Right ventricle myocardium inferior (tissue), 1 donor: ENCODE data around the gene ACOX3. TPM values are rescaled to one million over a fixed set of nuclear protein-coding genes. Genes with fewer than 3 reads are reported as not detected.

ENCODE experiments used
- ATAC-seq: fragments of 200-7000 bp; cut with Tn5 transposase; one replicate; pipeline ENCODE4 v1.9.1; 2020; ENCODE audit warnings: mild to moderate bottlenecking, moderate library complexity
- DNase-seq: peaks from one replicate; pipeline ENCODE4 v3.0.0; 2021; ENCODE audit errors: missing footprints
- intact Hi-C: fragments of 100-400 bp; cut with DNase I; formaldehyde crosslinking; loops from one replicate; pipeline ENCODE4 v1.11.0; 2022
- total RNA-seq: library from RNA; stranded (reverse); fragmentation: NEBNext Ultra II Directional; extraction: Animal tissue kit (Norgen Biotek cat#: 25700); gene quantifications from one replicate; pipeline ENCODE4 v1.2.1, GENCODE V29; 2021
- donor health status: DM: no; HTN: yes; CAD: no; lungs with severe emphysema.

Gene ACOX3
- total RNA-seq, 1 donor from 2014 or later, result 25.3 TPM

DNA sequence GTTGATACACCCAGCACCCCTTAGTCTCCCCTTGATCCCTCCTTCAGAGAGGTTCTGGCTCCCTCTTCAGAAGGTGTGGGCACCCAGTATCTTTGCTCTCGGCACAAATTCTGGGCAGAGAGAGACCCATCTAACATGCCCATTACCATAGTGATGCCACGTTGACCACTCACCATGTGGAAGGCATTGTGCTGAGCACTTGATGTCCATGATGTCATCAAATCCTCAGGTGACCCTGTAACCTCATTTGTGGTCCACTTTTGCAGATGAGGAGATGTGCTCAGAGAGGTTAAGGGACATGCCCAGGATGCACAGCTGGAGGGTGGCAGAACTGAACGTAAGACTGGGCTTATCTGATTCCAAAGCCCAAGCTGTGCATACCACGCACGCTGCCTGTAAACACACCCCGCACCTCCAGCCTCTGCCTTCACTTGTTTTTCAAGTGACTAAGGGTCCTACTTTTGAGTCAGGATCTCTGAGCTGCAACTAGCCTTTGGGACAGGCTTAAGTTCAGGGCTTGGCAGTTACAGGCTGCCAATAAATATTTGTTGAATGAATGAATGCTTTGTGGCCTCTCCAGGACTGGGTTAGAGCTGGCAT lies 115.8 kb downstream of the ACOX3 start:
- no peak for DNase-seq
- intact Hi-C loops, result no loop called here
- no peak for ATAC-seq

DNA sequence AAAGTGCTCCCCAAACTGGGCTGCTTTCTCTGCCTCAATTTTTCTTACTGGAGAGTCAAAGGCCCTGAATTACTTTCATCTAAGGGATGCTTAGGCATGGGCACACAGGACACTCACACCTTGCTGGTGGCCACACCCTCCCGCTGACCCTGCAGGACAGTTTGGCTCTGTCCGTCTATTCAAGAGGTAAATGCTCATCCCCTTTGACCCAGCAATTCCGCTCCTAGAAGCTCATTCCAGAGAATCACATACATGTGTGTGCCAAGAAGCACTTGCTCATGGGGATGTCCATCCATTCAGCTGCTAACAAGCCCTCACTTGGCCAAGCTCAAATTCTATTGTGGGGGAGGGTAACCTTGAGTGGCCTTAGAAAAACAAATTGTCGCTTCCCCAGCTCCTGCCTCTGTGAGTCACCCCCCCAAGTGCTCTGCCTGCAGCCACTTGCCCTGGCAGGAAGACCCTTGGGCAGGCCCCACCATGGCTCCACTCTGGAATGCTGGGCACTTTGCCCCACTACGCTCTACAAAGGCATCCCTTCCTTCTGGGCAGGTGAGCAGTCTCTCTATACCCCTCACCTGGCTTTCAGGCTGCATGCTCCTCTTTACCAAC lies 116.5 kb downstream of the ACOX3 start:
- no peak for DNase-seq
- intact Hi-C loops, result no loop called here
- ATAC-seq, result no peak

DNA sequence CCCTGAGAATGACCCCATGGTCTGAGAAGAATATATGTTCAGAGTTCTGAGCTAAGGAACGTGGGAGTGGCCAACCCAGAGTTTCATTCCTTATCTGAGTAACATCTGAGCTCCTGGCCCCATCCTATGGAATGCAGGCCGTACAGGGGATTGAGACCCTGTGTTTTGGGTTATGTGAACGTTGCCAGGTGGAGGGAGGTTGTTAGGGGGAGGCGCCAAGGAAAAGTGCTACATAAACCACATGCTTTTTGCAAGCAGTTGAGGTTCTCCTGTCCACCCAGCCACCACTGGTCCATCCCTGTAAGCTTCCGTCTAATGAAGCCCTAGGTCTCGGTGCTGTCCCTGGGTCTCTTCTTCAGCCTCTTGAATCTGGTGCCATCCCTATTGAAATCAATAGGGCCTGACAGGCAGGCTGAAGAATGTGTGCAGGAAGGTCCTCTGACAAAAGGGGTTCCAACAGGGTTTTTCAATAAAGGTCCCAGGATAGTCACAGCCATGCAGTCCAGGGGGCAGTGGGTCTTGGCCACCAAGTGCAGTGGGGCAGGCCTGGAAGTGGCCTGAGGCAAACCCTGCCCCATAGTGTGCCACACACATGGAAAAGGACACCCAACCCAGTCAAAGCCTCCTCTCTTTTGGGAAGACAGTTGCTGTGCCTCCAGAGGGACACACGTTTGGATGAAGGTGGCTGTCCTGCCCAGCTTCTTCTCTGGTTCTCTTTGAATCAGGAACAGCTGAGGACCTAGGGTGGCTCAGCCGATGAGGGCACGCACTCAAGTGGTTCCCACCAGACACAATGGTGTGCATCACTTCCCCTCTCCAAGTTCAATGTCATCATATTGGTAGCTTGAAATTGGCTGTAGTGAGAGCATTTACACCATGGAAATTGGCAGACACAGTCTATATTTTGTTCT lies 117.5 kb downstream of the ACOX3 start:
- no peak for DNase-seq

DNA sequence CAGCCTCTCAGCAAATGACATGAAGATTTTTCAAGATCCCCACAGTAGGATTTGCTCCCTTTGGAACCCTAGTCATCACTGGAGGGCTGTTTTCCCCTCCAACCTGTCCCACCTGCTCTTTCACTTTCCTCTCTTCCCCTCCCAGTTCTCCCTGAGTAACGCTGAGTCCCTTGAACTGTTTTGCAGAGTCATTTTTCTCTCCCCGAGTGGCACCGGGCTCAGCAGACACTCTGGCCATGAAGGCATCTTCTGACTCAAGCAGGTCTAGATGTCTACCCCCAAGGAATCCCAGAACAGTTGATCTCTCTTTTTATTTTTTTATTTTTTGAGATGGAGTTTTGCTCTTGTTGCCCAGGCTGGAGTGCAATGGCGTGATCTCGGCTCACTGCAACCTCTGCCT lies 118.8 kb downstream of the ACOX3 start:
- ATAC-seq (no peak), DNase-seq (no peak)
- intact Hi-C loops, result loop anchor here (2.0 kb wide), 1 partner anchor 81 kb away; no protein-coding TSS in a partner anchor

More for the DNA sequence above, 117.5 kb downstream of the ACOX3 start:
- intact Hi-C loops, result no loop called here
- ATAC-seq, result no peak

DNA sequence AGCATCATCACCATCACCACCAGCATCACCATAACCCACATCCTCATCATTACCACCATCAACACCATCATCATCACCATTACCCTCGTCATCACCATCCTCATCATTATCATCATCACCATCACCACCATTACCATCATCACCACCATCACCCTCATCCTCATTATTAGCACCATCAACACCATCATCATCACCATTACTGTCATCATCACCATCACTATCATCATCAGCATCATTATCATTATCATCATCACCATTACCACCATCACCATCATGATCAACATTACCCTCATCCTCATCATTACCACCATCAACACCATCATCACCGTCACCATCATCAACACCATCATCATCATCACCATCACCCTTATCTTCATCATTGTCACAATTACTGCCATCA lies 119.3 kb downstream of the ACOX3 start:
- intact Hi-C loops, result loop anchor here (2.0 kb wide), 1 partner anchor 82 kb away; no protein-coding TSS in a partner anchor
- DNase-seq (no peak), ATAC-seq (no peak)

DNA sequence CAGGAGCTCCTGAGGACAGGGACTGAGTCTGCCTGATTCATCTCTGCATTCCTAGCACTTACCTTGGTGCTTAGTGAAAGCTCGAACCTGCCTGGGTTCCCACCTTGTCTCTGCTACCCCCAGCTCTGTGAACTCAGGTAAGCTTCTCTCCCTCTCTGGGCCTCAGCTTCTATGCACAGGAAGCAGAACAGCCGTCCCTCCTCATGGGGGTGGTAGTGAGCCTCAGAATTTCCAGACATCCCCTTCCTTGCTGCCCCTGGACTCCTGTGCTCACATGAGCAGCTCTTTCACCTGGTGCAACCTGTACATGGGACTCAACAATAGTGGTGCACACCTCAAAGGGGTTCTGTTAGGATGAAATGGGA lies 120.2 kb downstream of the ACOX3 start:
- peak; percentile 26 for ATAC-seq
- DNase-seq, result no peak
- intact Hi-C loops, result loop anchor here (2.0 kb wide), 1 partner anchor 82 kb away; no protein-coding TSS in a partner anchor

DNA sequence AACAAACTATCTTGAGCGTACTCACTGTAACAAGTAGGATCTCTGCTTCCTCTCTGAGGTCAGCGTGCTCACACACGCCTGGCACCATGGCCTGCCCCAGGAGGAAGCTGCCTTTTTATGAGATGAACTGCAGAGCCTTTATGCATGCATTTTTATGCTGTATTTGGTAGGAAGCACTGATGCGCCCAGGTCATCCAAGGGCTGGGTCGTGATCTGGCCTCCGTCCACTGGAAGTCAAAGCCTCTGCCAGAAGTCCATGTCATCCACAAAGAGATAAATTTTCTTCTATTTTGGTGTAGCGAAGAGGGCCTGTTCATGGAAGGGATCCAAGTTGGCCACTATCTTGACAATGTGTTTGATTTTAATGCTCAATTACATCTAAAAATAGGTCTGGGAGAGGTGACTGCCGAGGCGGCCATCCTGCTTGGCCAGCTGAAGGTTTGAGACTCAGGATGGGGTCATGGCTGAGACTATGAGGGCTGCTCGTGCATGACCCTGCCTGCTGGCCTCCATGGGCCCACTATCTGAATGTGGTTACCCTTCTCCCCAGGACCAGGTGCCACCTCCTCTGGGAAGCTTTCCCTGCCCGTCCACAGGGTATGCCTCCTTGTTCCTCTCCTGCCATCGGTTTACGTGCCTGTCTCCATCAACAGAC lies 120.7 kb downstream of the ACOX3 start:
- DNase-seq (peak; percentile 80), ATAC-seq (peak; percentile 84)
- intact Hi-C loops, result loop anchor here (2.0 kb wide), 1 partner anchor 83 kb away; no protein-coding TSS in a partner anchor

DNA sequence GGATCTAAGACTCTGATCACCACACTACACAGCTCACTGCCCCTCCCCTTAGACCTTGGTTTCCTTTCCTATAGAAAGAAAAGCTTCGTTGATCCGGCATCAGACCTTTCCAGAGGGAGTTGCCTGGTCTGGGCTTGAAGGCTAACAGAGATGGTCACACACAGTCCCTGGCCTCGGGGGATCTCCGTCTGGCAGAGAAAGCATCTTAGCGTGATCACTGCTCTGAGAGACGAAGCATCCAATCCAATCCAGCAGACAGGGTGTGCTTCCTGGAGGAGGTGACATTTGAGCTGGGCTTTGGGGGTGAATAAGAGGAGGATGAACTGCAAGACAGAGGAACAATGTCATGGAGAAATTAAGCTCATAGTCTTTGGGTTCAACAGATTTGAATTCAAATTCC lies 121.5 kb downstream of the ACOX3 start:
- intact Hi-C loops, result no loop called here
- DNase-seq, result no peak
- ATAC-seq, result no peak

DNA sequence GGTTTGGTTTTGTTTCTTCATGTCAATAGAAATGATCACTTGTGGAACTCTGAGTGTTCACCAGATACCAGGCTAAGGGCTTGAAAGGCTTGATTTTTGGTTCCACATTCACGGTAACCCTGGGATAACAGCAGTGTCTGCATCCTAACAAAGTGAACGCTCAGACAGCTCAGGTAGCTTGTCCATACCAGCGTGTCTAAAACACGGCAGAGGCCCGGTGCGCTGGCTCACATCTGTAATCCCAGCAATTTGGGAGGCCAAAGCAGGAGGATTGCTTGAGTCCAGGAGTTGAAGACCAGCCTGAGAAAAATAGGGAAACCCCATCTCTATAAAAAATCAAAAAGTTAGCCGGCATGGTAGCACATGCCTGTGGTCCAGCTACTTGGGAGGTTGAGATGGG lies 122.0 kb downstream of the ACOX3 start:
- intact Hi-C loops, result no loop called here
- DNase-seq, result no peak
- no peak for ATAC-seq

DNA sequence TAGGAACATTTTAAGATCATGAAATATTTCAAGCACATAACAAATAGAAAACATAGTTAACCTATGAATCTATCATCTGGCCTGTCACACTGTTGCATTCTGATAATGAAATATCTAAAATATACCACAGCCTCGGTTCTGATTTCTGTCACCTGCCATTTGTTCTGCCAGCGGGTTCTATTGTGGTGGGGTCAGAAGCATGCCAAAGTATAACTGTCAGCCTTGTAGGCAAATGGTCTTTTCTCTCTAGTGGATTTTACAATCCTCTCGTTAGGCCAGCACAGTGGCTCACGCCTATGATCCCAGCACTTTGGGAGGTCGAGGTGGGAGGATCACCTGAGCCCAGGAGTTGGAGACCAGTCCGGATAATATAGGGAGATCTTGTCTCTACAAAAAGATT lies 123.0 kb downstream of the ACOX3 start:
- ATAC-seq, result no peak
- intact Hi-C loops, result no loop called here
- no peak for DNase-seq

DNA sequence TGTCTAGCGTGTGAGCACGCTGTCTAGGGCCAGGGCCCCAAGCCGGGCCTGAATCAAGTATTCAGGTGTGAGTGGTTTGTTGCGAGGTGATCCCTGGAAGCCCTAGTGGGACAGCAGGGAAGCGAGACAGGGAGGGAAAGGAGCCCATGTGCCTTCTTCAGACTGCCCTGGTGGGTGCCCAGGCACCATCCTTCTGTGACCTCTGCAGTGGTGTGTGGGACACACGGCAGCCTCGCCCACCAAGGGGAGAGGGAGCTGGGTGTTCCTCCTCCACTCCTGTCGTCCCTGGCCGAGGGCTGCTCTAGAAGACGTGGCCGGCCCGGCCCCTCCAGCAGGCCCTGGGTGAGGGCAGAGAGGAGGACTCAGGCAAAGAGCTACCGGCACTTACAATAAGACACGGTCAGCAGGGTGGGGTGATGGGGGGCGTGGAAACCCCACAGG lies 123.6 kb downstream of the ACOX3 start:
- no peak for DNase-seq
- no peak for ATAC-seq
- intact Hi-C loops, result no loop called here

Other genes starting within 250 kb of the ACOX3 start
- gene SH3TC1, start 241.4 kb downstream of the ACOX3 start, total RNA-seq, result 11.2 TPM
- gene HTRA3, start 171.0 kb downstream of the ACOX3 start, total RNA-seq, result 131 TPM
- gene TRMT44, start 54 bp upstream of the ACOX3 start, total RNA-seq, result 9.2 TPM
- gene GPR78, start 139.7 kb upstream of the ACOX3 start, total RNA-seq, result not detected
- 0.41 TPM for gene CPZ, start 152.0 kb upstream of the ACOX3 start, total RNA-seq